Kidney (tissue), 14 donors: ENCODE data around the gene TGM3. TPM values are rescaled to one million over a fixed set of nuclear protein-coding genes. Genes with fewer than 3 reads are reported as not detected.

Experiments used
- DNase-seq, 5 donors: peaks; one replicate each; pipeline ENCODE4 v3.0.0-alpha.2; 2013 to 2020
- FAIRE-seq: peaks from 2 replicates; lab custom pipeline; 2012; peaks lifted over from hg19 to GRCh38; lab: Jason Lieb, UNC
- H3K27ac ChIP-seq, 2 donors: one replicate each; pipeline ENCODE4 v1.7.0; 2013; ENCODE audit warnings: low read depth in 2 of 2, low read length in 2 of 2, inconsistent platforms in 1 of 2
- H3K27me3 ChIP-seq: one replicate; pipeline ENCODE4 v1.7.1; 2013; ENCODE audit warnings: low read length, inconsistent platforms; ENCODE audit not compliant: control insufficient read depth, insufficient read depth
- H3K36me3 ChIP-seq, 3 donors: one replicate each; pipeline versions ENCODE4 v1.7.0 to v1.7.1; 2013; ENCODE audit warnings: low read length in 3 of 3, control low read depth in 1 of 3, inconsistent platforms in 1 of 3; ENCODE audit not compliant: insufficient read depth in 3 of 3, control insufficient read depth in 2 of 3
- H3K4me1 ChIP-seq, 3 donors: one replicate each; pipeline versions ENCODE4 v1.7.0 to v1.7.1; 2013; ENCODE audit warnings: low read length in 3 of 3, inconsistent platforms in 1 of 3, low read depth in 1 of 3; ENCODE audit not compliant: control insufficient read depth in 2 of 3, insufficient read depth in 2 of 3
- H3K4me3 ChIP-seq, 3 donors: one replicate each; pipeline versions ENCODE4 v1.7.0 to v1.8.1; 2013; ENCODE audit warnings: low read length in 3 of 3, control low read depth in 1 of 3, inconsistent platforms in 1 of 3
- H3K9ac ChIP-seq, 3 donors: one replicate each; pipeline versions ENCODE4 v1.7.0 to v1.7.1; 2013; ENCODE audit warnings: low read length in 3 of 3, control low read depth in 1 of 3, inconsistent platforms in 1 of 3
- H3K9me3 ChIP-seq, 3 donors: one replicate each; pipeline versions ENCODE4 v1.7.0 to v1.7.1; 2013; ENCODE audit warnings: low read length in 3 of 3, control low read depth in 1 of 3, inconsistent platforms in 1 of 3; ENCODE audit not compliant: control insufficient read depth in 2 of 3, insufficient read depth in 1 of 3
- CTCF ChIP-seq: IDR thresholded peaks from 3 replicates; pipeline ENCODE4 v1.5.1; 2012; ENCODE audit warnings: mild to moderate bottlenecking, moderate library complexity, borderline replicate concordance; ENCODE audit not compliant: insufficient read depth; ENCODE audit errors: extremely low read depth
- intact Hi-C: fragments of 100-400 bp; cut with DNase I; formaldehyde crosslinking; loops from one replicate; pipeline ENCODE4 v1.11.1; 2022
- polyA plus RNA-seq: library from polyadenylated mRNA; stranded (reverse); fragments of 350-450 nt; fragmentation: Illumina TruSeq; extraction: RNeasy Lipid Tissue Mini Kit (QIAGEN cat#74804); gene quantifications from one replicate; pipeline ENCODE4 v1.2.3, GENCODE V29; 2014; ENCODE audit warnings: low read depth, low replicate concordance; ENCODE audit not compliant: insufficient read depth
- total RNA-seq: library from RNA; stranded (reverse); fragmentation: NEBNext Ultra II Directional; extraction: Animal tissue kit (Norgen Biotek cat#: 25700); gene quantifications from one replicate; pipeline ENCODE4 v1.2.1, GENCODE V29; 2021
- donor health status: control.
- donor health status: control.
- donor health status: control.
- donor health status: control.
- donor health status: control.
- donor health status: DM: yes; HTN: yes; CAD: no.
- donor health status: Normal renal cell carcinoma (clear cell type).

TGM3 gene
- total and polyA plus RNA-seq, 2 donors from 2014 or later: 0.13 TPM; not detected in 1

DNA sequence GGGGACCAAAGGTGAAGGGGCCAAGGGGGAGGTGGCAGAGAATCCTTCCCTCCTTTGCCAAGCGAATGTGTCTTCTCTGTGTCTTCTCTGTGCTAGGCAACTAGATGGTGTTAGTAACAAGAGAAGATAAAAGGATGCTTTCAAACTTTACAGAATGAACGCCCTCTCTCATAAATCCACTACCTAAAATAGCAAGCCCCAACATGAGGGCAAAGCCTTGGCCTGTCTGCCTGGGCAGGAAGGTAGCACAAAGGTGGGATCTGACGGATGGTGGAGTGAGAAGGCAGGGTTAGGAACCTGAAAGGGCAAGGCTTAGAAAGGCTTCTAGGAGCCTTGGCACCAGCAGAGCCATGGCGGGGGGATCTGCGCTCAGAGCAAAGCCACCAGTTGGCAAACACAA lies 13.6 kb upstream of the TGM3 start:
- Histone ChIP-seq H3K36me3 (no peaks in the 10 kb centered on the region), H3K9ac (no peak overlapping the region), H3K9me3 (no peaks in the 10 kb centered on the region), H3K27me3 (no peaks in the 10 kb centered on the region), H3K4me3 (no peak overlapping the region), H3K4me1 (no peaks in the 10 kb centered on the region), H3K27ac (no peak overlapping the region)
- FAIRE-seq (no peak), DNase-seq (no peak)
- no peak for TF ChIP-seq CTCF
- intact Hi-C loops: no loop called here

DNA sequence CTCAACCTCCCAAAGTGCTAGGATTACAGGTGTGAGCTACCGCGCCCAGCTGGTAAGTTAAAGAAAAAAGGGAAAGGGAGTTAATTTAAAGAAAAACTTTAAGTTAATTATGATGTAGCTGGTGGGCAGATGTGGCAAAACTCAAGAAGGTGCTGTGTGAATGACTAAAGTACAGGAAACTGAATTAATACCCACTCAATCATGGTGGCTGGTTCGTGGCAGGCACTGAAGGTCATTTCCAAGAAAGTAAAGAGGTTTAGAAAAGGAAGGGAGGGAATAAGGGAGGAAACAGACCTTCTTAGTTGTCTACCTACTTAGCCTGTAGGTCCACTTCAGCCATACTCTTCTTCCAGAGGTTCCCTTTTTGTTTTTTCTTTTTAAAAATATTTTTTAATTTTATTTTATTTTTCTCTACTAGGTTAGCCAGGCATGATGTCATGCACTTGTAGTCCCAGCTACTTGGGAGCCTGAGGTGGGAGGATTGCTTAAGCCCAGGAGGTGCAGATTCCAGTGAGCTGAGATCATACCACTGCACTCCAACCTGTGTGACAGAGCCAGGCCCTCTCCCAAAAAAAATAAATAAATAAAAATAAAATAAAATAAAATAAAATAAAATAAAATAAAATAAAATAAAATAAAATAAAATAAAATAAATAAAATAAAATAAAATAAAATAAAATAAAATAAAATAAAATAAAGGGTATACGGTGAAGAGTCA lies 11.9 kb upstream of the TGM3 start:
- Histone ChIP-seq H3K9me3 (no peaks in the 10 kb centered on the region), H3K27ac (no peak overlapping the region), H3K27me3 (no peaks in the 10 kb centered on the region), H3K4me3 (no peak overlapping the region), H3K36me3 (no peaks in the 10 kb centered on the region), H3K9ac (no peak overlapping the region), H3K4me1 (no peaks in the 10 kb centered on the region)
- FAIRE-seq (no peak), DNase-seq (peak in 3 of 5 donors; percentile 49 to 77 (median 75))
- TF ChIP-seq CTCF: no peak
- intact Hi-C loops: no loop called here

GRCh38 chr20:2285193-2285592 lies 10.6 kb upstream of the TGM3 start:
- Histone ChIP-seq H3K4me1 (no peaks in the 10 kb centered on the region), H3K9me3 (no peaks in the 10 kb centered on the region), H3K36me3 (no peaks in the 10 kb centered on the region), H3K27ac (no peak overlapping the region), H3K9ac (no peak overlapping the region), H3K4me3 (no peak overlapping the region), H3K27me3 (no peaks in the 10 kb centered on the region)
- intact Hi-C loops: no loop called here
- DNase-seq (no peak), FAIRE-seq (no peak)
- no peak for TF ChIP-seq CTCF
